HepG2 (cell line): ENCODE results near the gene LRRC25. TPM values are rescaled to one million over a fixed set of nuclear protein-coding genes. Genes with fewer than 3 reads are reported as not detected.

Experiments used
- GABPA ChIP-seq, 2 experiments: IDR thresholded peaks; 2 replicates each; pipeline ENCODE4 v1.6.1; 2011 to 2016; ENCODE audit warnings: low read depth in 2 of 2, low read length in 1 of 2, missing biosample characterization in 1 of 2, missing genetic modification characterization in 1 of 2
- HOXA5 ChIP-seq: sonication (generic); formaldehyde crosslinking; IDR thresholded peaks from 2 replicates; pipeline ENCODE4 v1.4.0; 2020; ENCODE audit warnings: missing genetic modification reagents
- JDP2 ChIP-seq: sonication (generic); formaldehyde crosslinking; IDR thresholded peaks from 2 replicates; pipeline ENCODE4 v1.8.1; 2022; ENCODE audit warnings: missing genetic modification reagents, borderline replicate concordance
- SRSF4 ChIP-seq: fragments of 200-400 bp; formaldehyde crosslinking; IDR thresholded peaks from one replicate; pipeline ENCODE4 v1.6.1; 2018; ENCODE audit warnings: mild to moderate bottlenecking, low read depth, low read length, moderate library complexity; ENCODE audit not compliant: poor library complexity, severe bottlenecking
- TCF12 ChIP-seq, 2 experiments: fragments of 450-650 bp in 1 of 2; sonication (generic) in 1 of 2; formaldehyde crosslinking in 1 of 2; IDR thresholded peaks; 2 replicates each; pipeline versions ENCODE4 v1.6.1 to v1.8.0; 2017 to 2022; ENCODE audit warnings: antibody characterized with exemption in 1 of 2, mild to moderate bottlenecking in 1 of 2, missing genetic modification reagents in 1 of 2, moderate library complexity in 1 of 2
- ZBTB3 ChIP-seq: sonication (generic); formaldehyde crosslinking; IDR thresholded peaks from 2 replicates; pipeline ENCODE4 v1.4.0; 2020; ENCODE audit warnings: low read depth, mild to moderate bottlenecking, moderate library complexity, missing genetic modification reagents, borderline replicate concordance
- ZNF205 ChIP-seq: IDR thresholded peaks from 2 replicates; pipeline ENCODE4 v1.6.1; 2018; ENCODE audit warnings: missing biosample characterization, missing genetic modification reagents
- ZNF331 ChIP-seq: sonication (generic); formaldehyde crosslinking; IDR thresholded peaks from 2 replicates; pipeline ENCODE4 v1.4.0; 2020; ENCODE audit warnings: missing genetic modification reagents
- ZNF431 ChIP-seq: sonication (generic); formaldehyde crosslinking; IDR thresholded peaks from 2 replicates; pipeline ENCODE4 v1.9.0; 2022; ENCODE audit warnings: missing genetic modification reagents, low read depth, mild to moderate bottlenecking, borderline replicate concordance
- ZNF44 ChIP-seq: sonication (generic); formaldehyde crosslinking; IDR thresholded peaks from 2 replicates; pipeline ENCODE4 v1.5.1; 2020; ENCODE audit warnings: mild to moderate bottlenecking, missing genetic modification reagents
- ZNF557 ChIP-seq: sonication (generic); formaldehyde crosslinking; IDR thresholded peaks from 2 replicates; pipeline ENCODE4 v1.4.0; 2020; ENCODE audit warnings: missing genetic modification reagents
- polyA plus RNA-seq, 8 experiments: library from polyadenylated mRNA; depleted of rRNA in 3 of 8; stranded (reverse) in 7 of 8; unstranded in 1 of 8; fragments of >200 nt; fragmentation: Illumina TruSeq in 4 of 8; extraction: Trizol in 4 of 8; gene quantifications; 2 replicates each; pipeline versions ENCODE4 v1.2.1 to v1.2.3, GENCODE V29; 2011 to 2016; ENCODE audit warnings: low read depth in 4 of 8, missing spikeins in 1 of 8, mixed read lengths in 1 of 8; ENCODE audit not compliant: insufficient read depth in 1 of 8
- total RNA-seq, 5 experiments: library from RNA; depleted of rRNA; stranded (reverse); fragments of >200 nt; fragmentation: Illumina TruSeq; extraction: Trizol; gene quantifications; 2 replicates each; pipeline ENCODE4 v1.2.3, GENCODE V29; 2016; ENCODE audit warnings: low read depth in 1 of 5
- TF ChIP-seq, protein P1 (sequence below): sonication (generic); formaldehyde crosslinking; IDR thresholded peaks from 2 replicates; pipeline ENCODE4 v1.4.0; 2020; ENCODE audit warnings: missing genetic modification reagents
- TF ChIP-seq, protein P2 (sequence below): sonication (generic); formaldehyde crosslinking; IDR thresholded peaks from 2 replicates; pipeline ENCODE4 v1.5.1; 2020; ENCODE audit warnings: mild to moderate bottlenecking, moderate library complexity, missing genetic modification reagents
- TF ChIP-seq, protein P3 (sequence below): sonication (generic); formaldehyde crosslinking; IDR thresholded peaks from 2 replicates; pipeline ENCODE4 v1.4.0; 2020; ENCODE audit warnings: mild to moderate bottlenecking, missing genetic modification reagents
- TF ChIP-seq, protein P4 (sequence below), 2 experiments: sonication (generic) in 1 of 2; formaldehyde crosslinking in 1 of 2; IDR thresholded peaks; 2 replicates each; pipeline versions ENCODE4 v1.4.0 to v1.6.1; 2018 to 2020; ENCODE audit warnings: missing genetic modification reagents in 2 of 2, borderline replicate concordance in 1 of 2, low read depth in 1 of 2, mild to moderate bottlenecking in 1 of 2, missing biosample characterization in 1 of 2
- TF ChIP-seq, protein P5 (sequence below): sonication (generic); formaldehyde crosslinking; IDR thresholded peaks from 2 replicates; pipeline ENCODE4 v1.5.1; 2020; ENCODE audit warnings: missing genetic modification reagents, mild to moderate bottlenecking, borderline replicate concordance

The LRRC25 gene
- total and polyA plus RNA-seq, 2 of the 13 experiments (the other 11 are each of a cell fraction or from before 2014, with no cell fraction given): 0.13 to 0.53 TPM

DNA sequence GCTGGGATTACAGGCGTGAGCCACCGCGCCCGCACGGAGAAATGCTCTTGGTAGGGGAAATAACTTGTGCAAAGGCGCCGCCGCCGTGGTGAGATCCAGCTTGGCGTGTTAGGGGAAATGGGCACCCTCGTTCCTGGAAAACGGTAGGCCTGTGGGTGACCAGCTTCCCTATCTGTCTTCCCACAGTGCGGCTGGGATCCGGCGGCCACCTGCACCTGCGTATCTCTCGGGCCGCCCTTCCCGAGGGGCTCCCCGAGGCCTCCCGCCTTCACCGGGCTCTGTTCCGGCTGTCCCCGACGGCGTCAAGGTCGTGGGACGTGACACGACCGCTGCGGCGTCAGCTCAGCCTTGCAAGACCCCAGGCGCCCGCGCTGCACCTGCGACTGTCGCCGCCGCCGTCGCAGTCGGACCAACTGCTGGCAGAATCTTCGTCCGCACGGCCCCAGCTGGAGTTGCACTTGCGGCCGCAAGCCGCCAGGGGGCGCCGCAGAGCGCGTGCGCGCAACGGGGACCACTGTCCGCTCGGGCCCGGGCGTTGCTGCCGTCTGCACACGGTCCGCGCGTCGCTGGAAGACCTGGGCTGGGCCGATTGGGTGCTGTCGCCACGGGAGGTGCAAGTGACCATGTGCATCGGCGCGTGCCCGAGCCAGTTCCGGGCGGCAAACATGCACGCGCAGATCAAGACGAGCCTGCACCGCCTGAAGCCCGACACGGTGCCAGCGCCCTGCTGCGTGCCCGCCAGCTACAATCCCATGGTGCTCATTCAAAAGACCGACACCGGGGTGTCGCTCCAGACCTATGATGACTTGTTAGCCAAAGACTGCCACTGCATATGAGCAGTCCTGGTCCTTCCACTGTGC, 9.1 kb downstream of the LRRC25 start (continued):
- TF ChIP-seq, protein P1, sequence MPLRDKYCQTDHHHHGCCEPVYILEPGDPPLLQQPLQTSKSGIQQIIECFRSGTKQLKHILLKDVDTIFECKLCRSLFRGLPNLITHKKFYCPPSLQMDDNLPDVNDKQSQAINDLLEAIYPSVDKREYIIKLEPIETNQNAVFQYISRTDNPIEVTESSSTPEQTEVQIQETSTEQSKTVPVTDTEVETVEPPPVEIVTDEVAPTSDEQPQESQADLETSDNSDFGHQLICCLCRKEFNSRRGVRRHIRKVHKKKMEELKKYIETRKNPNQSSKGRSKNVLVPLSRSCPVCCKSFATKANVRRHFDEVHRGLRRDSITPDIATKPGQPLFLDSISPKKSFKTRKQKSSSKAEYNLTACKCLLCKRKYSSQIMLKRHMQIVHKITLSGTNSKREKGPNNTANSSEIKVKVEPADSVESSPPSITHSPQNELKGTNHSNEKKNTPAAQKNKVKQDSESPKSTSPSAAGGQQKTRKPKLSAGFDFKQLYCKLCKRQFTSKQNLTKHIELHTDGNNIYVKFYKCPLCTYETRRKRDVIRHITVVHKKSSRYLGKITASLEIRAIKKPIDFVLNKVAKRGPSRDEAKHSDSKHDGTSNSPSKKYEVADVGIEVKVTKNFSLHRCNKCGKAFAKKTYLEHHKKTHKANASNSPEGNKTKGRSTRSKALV (CRISPR knock-in tag): no peak; the same call in 1 of the 2 replicates
- TF ChIP-seq HOXA5 (CRISPR knock-in tag): peak; percentile 91
- TF ChIP-seq, protein P2, sequence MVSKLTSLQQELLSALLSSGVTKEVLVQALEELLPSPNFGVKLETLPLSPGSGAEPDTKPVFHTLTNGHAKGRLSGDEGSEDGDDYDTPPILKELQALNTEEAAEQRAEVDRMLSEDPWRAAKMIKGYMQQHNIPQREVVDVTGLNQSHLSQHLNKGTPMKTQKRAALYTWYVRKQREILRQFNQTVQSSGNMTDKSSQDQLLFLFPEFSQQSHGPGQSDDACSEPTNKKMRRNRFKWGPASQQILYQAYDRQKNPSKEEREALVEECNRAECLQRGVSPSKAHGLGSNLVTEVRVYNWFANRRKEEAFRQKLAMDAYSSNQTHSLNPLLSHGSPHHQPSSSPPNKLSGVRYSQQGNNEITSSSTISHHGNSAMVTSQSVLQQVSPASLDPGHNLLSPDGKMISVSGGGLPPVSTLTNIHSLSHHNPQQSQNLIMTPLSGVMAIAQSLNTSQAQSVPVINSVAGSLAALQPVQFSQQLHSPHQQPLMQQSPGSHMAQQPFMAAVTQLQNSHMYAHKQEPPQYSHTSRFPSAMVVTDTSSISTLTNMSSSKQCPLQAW (CRISPR knock-in tag): peak; percentile 77
- TF ChIP-seq JDP2 (CRISPR knock-in tag): no peak; the same call in 1 of the 2 replicates
- no peak for TF ChIP-seq GABPA (IDR thresholded peaks at IDR 0.05; ENCODE audit: low read depth, low read length)
- no peak for TF ChIP-seq GABPA (CRISPR knock-in tag; IDR thresholded peaks at IDR 0.05; ENCODE audit: low read depth)
- TF ChIP-seq, protein P3, sequence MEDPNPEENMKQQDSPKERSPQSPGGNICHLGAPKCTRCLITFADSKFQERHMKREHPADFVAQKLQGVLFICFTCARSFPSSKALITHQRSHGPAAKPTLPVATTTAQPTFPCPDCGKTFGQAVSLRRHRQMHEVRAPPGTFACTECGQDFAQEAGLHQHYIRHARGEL (CRISPR knock-in tag): peak; percentile 61; the same call in 1 of the 2 replicates
- TF ChIP-seq TCF12 (IDR thresholded peaks at IDR 0.05): no peak
- TF ChIP-seq TCF12 (CRISPR knock-in tag; IDR thresholded peaks at IDR 0.05): peak; percentile 77; the same call in 1 of the 2 replicates
- TF ChIP-seq, protein P4, sequence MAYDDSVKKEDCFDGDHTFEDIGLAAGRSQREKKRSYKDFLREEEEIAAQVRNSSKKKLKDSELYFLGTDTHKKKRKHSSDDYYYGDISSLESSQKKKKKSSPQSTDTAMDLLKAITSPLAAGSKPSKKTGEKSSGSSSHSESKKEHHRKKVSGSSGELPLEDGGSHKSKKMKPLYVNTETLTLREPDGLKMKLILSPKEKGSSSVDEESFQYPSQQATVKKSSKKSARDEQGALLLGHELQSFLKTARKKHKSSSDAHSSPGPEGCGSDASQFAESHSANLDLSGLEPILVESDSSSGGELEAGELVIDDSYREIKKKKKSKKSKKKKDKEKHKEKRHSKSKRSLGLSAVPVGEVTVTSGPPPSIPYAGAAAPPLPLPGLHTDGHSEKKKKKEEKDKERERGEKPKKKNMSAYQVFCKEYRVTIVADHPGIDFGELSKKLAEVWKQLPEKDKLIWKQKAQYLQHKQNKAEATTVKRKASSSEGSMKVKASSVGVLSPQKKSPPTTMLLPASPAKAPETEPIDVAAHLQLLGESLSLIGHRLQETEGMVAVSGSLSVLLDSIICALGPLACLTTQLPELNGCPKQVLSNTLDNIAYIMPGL (CRISPR knock-in tag; IDR thresholded peaks at IDR 0.05; ENCODE audit: borderline replicate concordance in 1 of 2, low read depth in 1 of 2): peak; percentile 90 to 95; a peak in 3 of 4 replicates
- TF ChIP-seq ZNF44 (CRISPR knock-in tag): peak; percentile 27; the same call in 1 of the 2 replicates
- peak; percentile 80; the same call in 1 of the 2 replicates for TF ChIP-seq ZBTB3 (CRISPR knock-in tag)
- TF ChIP-seq ZNF331 (CRISPR knock-in tag): peak; percentile 29; the same call in 1 of the 2 replicates
- TF ChIP-seq, protein P5, sequence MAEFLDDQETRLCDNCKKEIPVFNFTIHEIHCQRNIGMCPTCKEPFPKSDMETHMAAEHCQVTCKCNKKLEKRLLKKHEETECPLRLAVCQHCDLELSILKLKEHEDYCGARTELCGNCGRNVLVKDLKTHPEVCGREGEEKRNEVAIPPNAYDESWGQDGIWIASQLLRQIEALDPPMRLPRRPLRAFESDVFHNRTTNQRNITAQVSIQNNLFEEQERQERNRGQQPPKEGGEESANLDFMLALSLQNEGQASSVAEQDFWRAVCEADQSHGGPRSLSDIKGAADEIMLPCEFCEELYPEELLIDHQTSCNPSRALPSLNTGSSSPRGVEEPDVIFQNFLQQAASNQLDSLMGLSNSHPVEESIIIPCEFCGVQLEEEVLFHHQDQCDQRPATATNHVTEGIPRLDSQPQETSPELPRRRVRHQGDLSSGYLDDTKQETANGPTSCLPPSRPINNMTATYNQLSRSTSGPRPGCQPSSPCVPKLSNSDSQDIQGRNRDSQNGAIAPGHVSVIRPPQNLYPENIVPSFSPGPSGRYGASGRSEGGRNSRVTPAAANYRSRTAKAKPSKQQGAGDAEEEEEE: no peak
- TF ChIP-seq ZNF431: peak; percentile 72; the same call in 1 of the 2 replicates
- TF ChIP-seq ZNF557 (CRISPR knock-in tag): peak; percentile 90
- no peak; the same call in 1 of the 2 replicates for TF ChIP-seq ZNF205 (CRISPR knock-in tag)
- peak; percentile 99 for TF ChIP-seq SRSF4
